G401.6 (cell line): ENCODE results near the gene SLC51B.

ENCODE experiments used
- FAIRE-seq: peaks from 2 replicates; lab custom pipeline; 2012; peaks lifted over from hg19 to GRCh38; lab: Jason Lieb, UNC

SLC51B gene

GRCh38 chr15:65101411-65101890 lies 56.3 kb downstream of the SLC51B start:
- peak; percentile 63 for FAIRE-seq

GRCh38 chr15:65101891-65102708 lies 56.9 kb downstream of the SLC51B start:
- no peak for FAIRE-seq

- no peak for FAIRE-seq
Observed at GRCh38 chr15:65102912-65103311, 57.7 kb downstream of the SLC51B start.
